Left forelimb (tissue), 1 donor: ENCODE results near the gene GRAMD4.

Experiments used
- DNase-seq: peaks from one replicate; pipeline ENCODE4 v3.0.0-alpha.2; 2018; ENCODE audit warnings: low spot score

GRAMD4 gene

GRCh38 chr22:46598737-46599424 is 21.3 kb upstream of the GRAMD4 start:
- no peak for DNase-seq

GRCh38 chr22:46600273-46600796 is 19.9 kb upstream of the GRAMD4 start:
- no peak for DNase-seq

- DNase-seq, result no peak
Measured at GRCh38 chr22:46602025-46602424, 18.2 kb upstream of the GRAMD4 start.

- no peak for DNase-seq
Measured at GRCh38 chr22:46604306-46604690, 15.9 kb upstream of the GRAMD4 start.

DNA sequence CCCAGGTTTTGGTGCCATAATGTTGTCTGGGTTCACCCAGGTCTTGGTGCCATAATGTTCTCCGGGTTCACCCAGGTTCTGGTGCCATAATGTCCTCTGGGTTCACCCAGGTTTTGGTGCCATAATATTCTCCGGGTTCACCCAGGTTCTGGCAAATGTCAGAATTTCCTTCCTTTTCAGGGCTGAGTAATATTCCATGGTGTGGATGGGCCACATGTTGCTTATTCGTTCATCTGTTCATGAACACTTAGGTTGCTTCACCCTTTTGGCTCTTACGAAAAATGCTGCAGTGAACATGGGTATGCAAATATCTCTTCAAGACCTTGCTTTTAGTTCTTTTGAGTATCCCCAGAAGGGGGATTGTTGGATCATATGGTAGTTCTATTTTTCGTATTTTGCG is 15.1 kb upstream of the GRAMD4 start:
- no peak for DNase-seq

- no peak for DNase-seq
Measured at GRCh38 chr22:46606886-46607285, 13.3 kb upstream of the GRAMD4 start.

DNA sequence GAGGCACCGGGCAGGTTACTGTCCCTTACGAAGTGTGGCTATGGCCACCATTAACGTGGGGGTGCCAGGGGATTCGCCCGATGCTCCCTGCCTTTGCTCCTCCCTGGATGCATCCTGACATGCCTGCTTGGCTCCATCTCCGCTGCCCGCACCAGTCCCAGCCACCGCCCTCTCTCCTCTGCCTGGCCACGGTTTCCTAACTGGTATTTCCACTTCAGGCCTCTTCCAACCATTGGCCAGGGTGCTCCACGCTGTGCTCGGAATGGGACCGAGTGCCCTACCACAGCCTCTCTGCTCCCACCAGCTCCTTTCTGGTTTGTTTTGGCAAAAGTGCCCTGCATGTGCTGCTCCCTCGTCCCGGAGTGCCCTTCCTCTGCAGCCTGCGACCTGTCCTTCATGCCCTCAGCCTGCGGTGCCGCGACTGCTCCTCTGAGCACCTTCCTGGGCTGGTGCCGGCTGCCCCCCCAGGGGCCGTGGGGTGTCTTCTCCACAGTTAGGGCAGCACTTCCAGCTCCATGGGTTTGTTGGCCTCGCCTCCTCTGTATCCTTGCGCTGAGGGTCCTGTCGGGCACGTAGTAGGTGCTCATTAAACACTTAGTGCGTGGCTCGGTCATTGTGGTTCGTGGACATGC is 12.6 kb upstream of the GRAMD4 start:
- DNase-seq, result no peak

GRCh38 chr22:46609175-46609690 is 11.0 kb upstream of the GRAMD4 start:
- DNase-seq, result no peak

- DNase-seq, result no peak
Measured at GRCh38 chr22:46609724-46610201, 10.4 kb upstream of the GRAMD4 start.

GRCh38 chr22:46610356-46610755 is 9.8 kb upstream of the GRAMD4 start:
- DNase-seq, result no peak

GRCh38 chr22:46611189-46611588 is 9.0 kb upstream of the GRAMD4 start:
- no peak for DNase-seq

DNA sequence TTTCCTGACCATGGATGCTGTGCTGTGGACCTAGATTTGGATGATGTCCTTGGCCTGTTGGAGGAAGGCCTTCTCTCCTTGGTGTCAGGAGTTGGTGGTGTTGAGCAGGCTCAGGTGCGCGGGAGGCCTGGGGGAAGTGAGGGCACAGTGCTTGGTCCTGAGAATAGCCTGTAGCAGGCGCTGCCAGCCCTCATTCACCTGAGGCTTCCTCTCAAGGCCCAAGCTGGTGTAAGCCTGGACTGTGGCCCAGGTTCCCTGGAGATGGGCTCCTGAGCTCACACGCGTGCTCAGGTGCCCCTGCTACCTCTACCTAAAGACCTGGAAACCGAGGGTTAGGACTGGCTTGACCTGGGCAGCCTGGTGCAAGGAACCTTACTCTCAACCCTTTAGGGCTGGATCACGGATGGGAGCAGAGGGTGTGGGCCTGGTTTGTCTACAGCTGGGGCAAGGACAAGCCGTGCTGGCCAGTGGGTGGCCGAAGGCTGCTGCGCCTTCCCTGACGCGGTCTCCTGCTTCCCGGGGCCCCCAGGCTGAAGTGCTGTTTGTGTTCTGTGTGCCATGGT is 7.8 kb upstream of the GRAMD4 start:
- DNase-seq, result no peak

DNA sequence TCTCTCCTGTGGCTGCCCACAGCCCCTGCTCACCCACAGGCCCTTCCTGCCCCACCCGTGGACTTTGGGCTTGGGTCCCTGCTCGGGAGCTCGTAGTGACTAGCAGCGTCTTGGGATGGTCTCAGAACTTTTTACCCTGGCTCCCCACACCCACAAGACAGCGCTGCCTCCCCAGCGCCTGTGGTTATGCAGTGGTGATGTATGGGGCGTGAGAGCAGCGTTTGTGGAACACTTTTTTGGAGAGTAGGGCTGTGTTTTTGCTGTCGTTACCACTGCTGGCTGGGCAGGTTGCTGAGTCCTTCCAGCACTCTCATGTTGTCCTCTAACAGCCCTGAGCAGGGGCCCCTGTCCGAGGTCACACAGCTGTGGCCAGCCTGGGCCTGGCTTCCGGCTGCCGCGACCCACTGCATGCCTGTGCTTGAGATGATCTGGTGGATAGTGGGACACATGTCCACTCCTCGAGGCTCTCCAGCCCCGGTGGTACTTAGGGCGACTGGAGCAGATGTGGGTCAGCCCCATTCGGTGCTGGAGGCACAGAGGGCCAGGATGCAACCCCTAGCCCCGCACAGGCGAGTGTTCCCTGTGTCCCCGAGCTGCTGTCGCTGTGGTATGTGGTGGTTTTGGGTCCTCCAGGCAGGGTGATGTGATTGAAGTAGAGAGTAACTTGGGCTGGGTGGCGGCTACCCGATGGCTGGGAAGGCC is 7.1 kb upstream of the GRAMD4 start:
- DNase-seq, result no peak

GRCh38 chr22:46613606-46614021 is 6.6 kb upstream of the GRAMD4 start:
- no peak for DNase-seq

- DNase-seq, result no peak
Measured at GRCh38 chr22:46614025-46614931, 5.9 kb upstream of the GRAMD4 start.

DNA sequence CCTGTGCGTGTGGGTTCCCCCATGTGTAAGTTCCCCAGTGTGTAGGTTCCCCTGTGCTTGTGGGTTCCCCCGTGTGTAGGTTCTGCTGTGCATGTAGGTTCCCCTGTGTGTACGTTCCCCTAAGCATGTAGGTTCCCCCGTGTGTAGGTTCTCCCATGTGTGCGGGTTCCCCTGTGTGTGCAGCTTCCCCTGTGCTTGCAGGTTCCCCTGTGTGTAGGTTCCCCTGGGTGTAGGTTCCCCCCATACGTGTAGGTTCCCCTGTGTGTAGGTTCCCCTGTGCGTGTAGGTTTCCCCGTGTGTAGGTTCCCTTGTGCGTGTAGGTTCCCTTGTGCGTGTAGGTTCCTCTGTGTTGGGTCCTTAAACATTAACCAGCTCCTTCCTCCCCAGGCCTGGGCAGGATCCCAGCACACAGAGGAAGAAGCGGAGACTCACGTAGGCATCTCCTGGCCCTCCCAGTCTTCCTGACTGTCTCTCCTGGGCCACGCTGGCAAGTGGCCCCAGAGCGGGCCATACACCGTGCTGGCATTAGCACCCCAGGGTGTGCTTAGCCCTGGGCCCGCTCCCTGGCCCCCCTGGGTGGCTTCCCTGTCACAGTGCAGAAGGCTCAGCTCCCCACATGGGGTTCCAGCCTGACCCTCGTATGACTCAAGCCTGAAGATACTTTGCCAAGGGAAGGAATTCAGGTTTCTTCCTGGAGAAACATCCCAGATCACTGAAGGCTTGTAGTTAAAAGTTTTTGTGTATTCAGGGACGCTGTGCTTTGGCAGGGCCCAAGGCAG is 2.8 kb upstream of the GRAMD4 start:
- no peak for DNase-seq

- DNase-seq, result no peak
Measured at GRCh38 chr22:46617986-46618647, 2.1 kb upstream of the GRAMD4 start.

DNA sequence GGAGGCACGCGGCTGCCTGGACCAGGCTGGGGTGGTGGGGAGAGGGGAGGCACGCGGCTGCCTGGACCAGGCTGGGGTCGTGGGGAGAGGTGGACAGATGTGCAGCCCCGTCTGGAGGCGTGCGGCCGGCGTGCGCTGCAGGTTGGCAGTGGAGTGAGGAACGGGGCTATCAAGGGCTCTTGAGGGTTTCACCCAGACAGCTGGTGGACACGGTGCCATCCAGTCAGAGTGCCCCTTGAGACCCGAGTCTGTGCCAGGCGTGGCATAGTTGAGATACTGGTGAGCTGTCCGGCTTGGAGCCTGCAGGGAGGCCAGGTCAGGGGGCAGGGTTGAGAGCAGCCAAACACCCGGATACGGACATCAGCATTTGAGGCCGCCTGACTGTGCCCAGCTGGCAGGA is 1.5 kb upstream of the GRAMD4 start:
- no peak for DNase-seq

DNA sequence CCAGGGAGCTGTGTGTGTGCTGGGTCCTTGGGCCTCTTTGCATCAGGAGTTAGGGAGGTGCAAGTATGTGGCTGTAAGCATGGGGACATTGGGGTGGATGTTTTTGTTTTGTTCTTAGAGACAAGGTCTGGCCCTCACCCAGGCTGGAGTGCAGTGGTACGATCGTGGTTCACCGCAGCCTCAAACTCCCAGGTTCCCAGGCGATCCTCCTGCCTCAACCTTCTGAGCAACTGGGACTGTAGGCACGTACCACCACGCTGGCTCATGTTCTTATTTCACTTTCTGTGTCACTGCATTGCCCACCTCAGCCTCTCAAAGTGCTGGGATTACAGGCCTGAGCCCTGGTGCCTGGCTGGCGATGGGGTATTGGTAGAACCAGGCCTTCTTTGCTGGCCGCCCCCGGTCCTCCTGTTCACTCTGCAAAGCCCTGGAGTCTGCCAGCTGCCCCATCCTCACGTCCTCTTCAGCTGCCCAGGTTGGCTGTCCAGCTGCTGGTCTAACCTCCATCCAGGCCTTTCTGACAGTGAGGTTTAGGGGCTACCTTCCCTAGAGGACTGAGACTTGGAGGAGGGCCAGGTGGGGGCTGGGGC is 851 bp upstream of the GRAMD4 start:
- DNase-seq, result no peak
